ENCODE measurements around the gene AKR1A1.

Gene AKR1A1

GRCh38 chr1:45585110-45585426, 34.4 kb downstream of the AKR1A1 start:
- 0 out of 2 replicates have a peak, but pooled peaks cover 5% of the 10 kb centered on the region for H4K20me1 ChIP-seq (ENCODE audit: insufficient read depth, low read length)
- H3K27ac ChIP-seq (ENCODE audit: low read depth, low read length, poor library complexity, severe bottlenecking): no peak overlapping the region
- H3K4me3 ChIP-seq (ENCODE audit: low read depth, low read length, poor library complexity, severe bottlenecking): peak overlapping the region; percentile 87
- H3K36me3 ChIP-seq (ENCODE audit: insufficient read depth, low read length): peaks cover 37% of the 10 kb centered on the region
- TF ChIP-seq EZH2 (IDR thresholded peaks at IDR 0.05; ENCODE audit: borderline replicate concordance, low read length) (no peak), CTCF (IDR thresholded peaks at IDR 0.05; ENCODE audit: low read length) (no peak)
- H3K4me2 ChIP-seq (ENCODE audit: low read length): peak overlapping the region; percentile 90
- H3K9me3 ChIP-seq (ENCODE audit: low read length): no peaks in the 10 kb centered on the region
- no peaks in the 10 kb centered on the region for H3F3A ChIP-seq (ENCODE audit: insufficient read depth, low read length)
- no peak overlapping the region for H2AFZ ChIP-seq (ENCODE audit: low read length)
- peaks cover 53% of the 10 kb centered on the region for H3K4me1 ChIP-seq (ENCODE audit: insufficient read depth, low read length, severe bottlenecking)
- no peaks in the 10 kb centered on the region for H3K9me2 ChIP-seq (ENCODE audit: low read depth, low read length)
- peak overlapping the region; percentile 88 for H3K9ac ChIP-seq (ENCODE audit: low read length)
- no peaks in the 10 kb centered on the region for H3K27me3 ChIP-seq (ENCODE audit: insufficient read depth, low read length)
- peaks cover 55% of the 10 kb centered on the region for H3K79me2 ChIP-seq (ENCODE audit: insufficient read depth, low read length)

GRCh38 chr1:45585496-45586075, 35.0 kb downstream of the AKR1A1 start:
- Histone ChIP-seq H2AFZ (ENCODE audit: low read length) (no peak overlapping the region), H3K9ac (ENCODE audit: low read length) (peak overlapping the region; percentile 88), H3K4me2 (ENCODE audit: low read length) (peak overlapping the region; percentile 90), H4K20me1 (ENCODE audit: insufficient read depth, low read length) (0 out of 2 replicates have a peak, but pooled peaks cover 5% of the 10 kb centered on the region), H3K9me2 (ENCODE audit: low read depth, low read length) (no peaks in the 10 kb centered on the region), H3K36me3 (ENCODE audit: insufficient read depth, low read length) (peaks cover 38% of the 10 kb centered on the region), H3F3A (ENCODE audit: insufficient read depth, low read length) (no peaks in the 10 kb centered on the region), H3K79me2 (ENCODE audit: insufficient read depth, low read length) (peaks cover 60% of the 10 kb centered on the region), H3K4me1 (ENCODE audit: insufficient read depth, low read length, severe bottlenecking) (peaks cover 55% of the 10 kb centered on the region), H3K27ac (ENCODE audit: low read depth, low read length, poor library complexity, severe bottlenecking) (no peak overlapping the region), H3K4me3 (ENCODE audit: low read depth, low read length, poor library complexity, severe bottlenecking) (peak overlapping the region; percentile 87), H3K9me3 (ENCODE audit: low read length) (no peaks in the 10 kb centered on the region), H3K27me3 (ENCODE audit: insufficient read depth, low read length) (no peaks in the 10 kb centered on the region)
- TF ChIP-seq EZH2 (IDR thresholded peaks at IDR 0.05; ENCODE audit: borderline replicate concordance, low read length): no peak
- TF ChIP-seq CTCF (IDR thresholded peaks at IDR 0.05; ENCODE audit: low read length): no peak

GRCh38 chr1:45586769-45587168, 36.1 kb downstream of the AKR1A1 start:
- Histone ChIP-seq H3F3A (ENCODE audit: insufficient read depth, low read length) (no peaks in the 10 kb centered on the region), H3K9me3 (ENCODE audit: low read length) (no peaks in the 10 kb centered on the region), H3K4me2 (ENCODE audit: low read length) (peak overlapping the region; percentile 90), H3K27me3 (ENCODE audit: insufficient read depth, low read length) (no peaks in the 10 kb centered on the region), H3K9me2 (ENCODE audit: low read depth, low read length) (no peaks in the 10 kb centered on the region), H3K9ac (ENCODE audit: low read length) (peak overlapping the region; percentile 34; the same call in 1 of the 2 replicates), H4K20me1 (ENCODE audit: insufficient read depth, low read length) (0 out of 2 replicates have a peak, but pooled peaks cover 5% of the 10 kb centered on the region), H3K4me1 (ENCODE audit: insufficient read depth, low read length, severe bottlenecking) (peaks cover 55% of the 10 kb centered on the region), H3K4me3 (ENCODE audit: low read depth, low read length, poor library complexity, severe bottlenecking) (peak overlapping the region; percentile 87), H2AFZ (ENCODE audit: low read length) (no peak overlapping the region), H3K79me2 (ENCODE audit: insufficient read depth, low read length) (peaks cover 72% of the 10 kb centered on the region), H3K27ac (ENCODE audit: low read depth, low read length, poor library complexity, severe bottlenecking) (no peak overlapping the region), H3K36me3 (ENCODE audit: insufficient read depth, low read length) (peaks cover 48% of the 10 kb centered on the region)
- TF ChIP-seq EZH2 (IDR thresholded peaks at IDR 0.05; ENCODE audit: borderline replicate concordance, low read length): no peak
- no peak for TF ChIP-seq CTCF (IDR thresholded peaks at IDR 0.05; ENCODE audit: low read length)

Measured in OCI-LY1 (cell line).